NCI-H2081 treated with DMSO at 0.1 percent for 48 hours (cell line): Measurements from ENCODE around the gene DPPA5.
"Not testable (repeated sequence)": the region's sequence is repeated elsewhere in the genome, so short reads cannot be mapped to it uniquely, and the experiment has no call there.

Experiments
- DNase-seq: peaks from one replicate; lab custom pipeline; 2025; lab: John Stamatoyannopoulos, UW

DPPA5 gene

GRCh38 chr6:73364121-73364520 lies 10.0 kb upstream of the DPPA5 start:
- DNase-seq: no peak

- no peak for DNase-seq
Observed at GRCh38 chr6:73363537-73363875, 9.4 kb upstream of the DPPA5 start.

- DNase-seq: no peak
Observed at GRCh38 chr6:73362869-73363536, 8.9 kb upstream of the DPPA5 start.

- no peak for DNase-seq
Observed at GRCh38 chr6:73362358-73362757, 8.3 kb upstream of the DPPA5 start, which contains the start of gene KHDC3L. TSS of gene KHDC3L (plus strand) at chr6:73362658. CDS start at chr6:73362730, 72 bp downstream.

- DNase-seq: no peak
Observed at GRCh38 chr6:73349311-73349710, 4.8 kb downstream of the DPPA5 start.

- no peak for DNase-seq
Observed at GRCh38 chr6:73348550-73349204, 5.4 kb downstream of the DPPA5 start.

GRCh38 chr6:73343164-73343563 lies 10.9 kb downstream of the DPPA5 start:
- DNase-seq: no peak

GRCh38 chr6:73342174-73342573 lies 11.9 kb downstream of the DPPA5 start:
- no peak for DNase-seq

GRCh38 chr6:73341335-73341734 lies 12.7 kb downstream of the DPPA5 start:
- no peak for DNase-seq

- no peak for DNase-seq
Observed at GRCh38 chr6:73340048-73340447, 14.0 kb downstream of the DPPA5 start.

GRCh38 chr6:73339340-73339739 lies 14.7 kb downstream of the DPPA5 start:
- DNase-seq: no peak

GRCh38 chr6:73329201-73329600 lies 24.9 kb downstream of the DPPA5 start:
- DNase-seq: no peak

- no peak for DNase-seq
Observed at GRCh38 chr6:73328790-73329189, 25.3 kb downstream of the DPPA5 start.

- no peak for DNase-seq
Observed at GRCh38 chr6:73325656-73326055, 28.4 kb downstream of the DPPA5 start.

GRCh38 chr6:73323323-73323722 lies 30.8 kb downstream of the DPPA5 start:
- no peak for DNase-seq

- DNase-seq: no peak
Observed at GRCh38 chr6:73314577-73315492, 39.2 kb downstream of the DPPA5 start.

GRCh38 chr6:73310503-73310845 lies 43.6 kb downstream of the DPPA5 start:
- DNase-seq: not testable (repeated sequence)

- no peak for DNase-seq
Observed at GRCh38 chr6:73309785-73310502, 44.1 kb downstream of the DPPA5 start.

- no peak for DNase-seq
Observed at GRCh38 chr6:73309535-73309784, 44.6 kb downstream of the DPPA5 start.

- no peak for DNase-seq
Observed at GRCh38 chr6:73308712-73309534, 45.2 kb downstream of the DPPA5 start.

- DNase-seq: not testable (repeated sequence)
Observed at GRCh38 chr6:73303773-73304172, 50.3 kb downstream of the DPPA5 start.
